HCT116 (cell line): ENCODE results near the gene TEDC2. TPM values are rescaled to one million over a fixed set of nuclear protein-coding genes. Genes with fewer than 3 reads are reported as not detected.

Experiments
- ATAC-seq: fragments of 200-7000 bp; cut with Tn5 transposase; 2 replicates; pipeline ENCODE4 v1.9.1; 2020; ENCODE audit warnings: mild to moderate bottlenecking, moderate library complexity
- BruUV-seq: library from RNA; stranded (reverse); fragments of 400-500 nt; replicated peaks from 2 replicates; lab custom pipeline; 2021; lab: Mats Ljungman, UMichigan
- CTCF ChIA-PET: fragments of 300-600 bp; sonication (Branson Sonifier 250); formaldehyde crosslinking; loops from one replicate; lab custom pipeline; 2021; ENCODE audit warnings: antibody characterized with exemption; lab: Charles Lee
- POLR2A ChIA-PET: fragments of 300-600, 350-600 bp; sonication (Branson Sonifier 250); formaldehyde crosslinking; loops from one replicate; lab custom pipeline; 2021; ENCODE audit warnings: antibody characterized with exemption; lab: Charles Lee
- RAD21 ChIA-PET, 2 experiments: fragments of 300-600 bp; sonication (Branson Sonifier 250); formaldehyde crosslinking; loops; one replicate each; lab custom pipeline; 2023; ENCODE audit warnings: low total read pairs in 2 of 2; ENCODE audit not compliant: uncharacterized antibody in 2 of 2, unreplicated experiment in 2 of 2, low non-redundant PET in 1 of 2; lab: Charles Lee
- DNase-seq: peaks from one replicate; pipeline ENCODE4 v3.0.0-alpha.2; 2010; ENCODE audit warnings: low read depth, low spot score
- H2AFZ ChIP-seq: fragments of 200-600 bp; shearing (Covaris generic), sonication (generic); 2 replicates; pipeline ENCODE4 v1.6.1; 2017; ENCODE audit warnings: low read depth, mixed run types, mixed read lengths, antibody characterized with exemption, low read length; ENCODE audit not compliant: poor library complexity, severe bottlenecking
- H3K27ac ChIP-seq: 2 replicates; pipeline ENCODE4 v1.5.1; 2012; ENCODE audit warnings: low read depth, low read length
- H3K27me3 ChIP-seq: fragments of 200-600 bp; sonication (generic); 2 replicates; pipeline ENCODE4 v1.6.1; 2016; ENCODE audit warnings: mixed run types, low read length, mixed read lengths; ENCODE audit not compliant: insufficient read depth
- H3K36me3 ChIP-seq, 2 experiments: fragments of 200-500 bp in 1 of 2; fragments of 200-600 bp in 1 of 2; sonication (Bioruptor generic) in 1 of 2; sonication (generic) in 1 of 2; 2 replicates each; pipeline versions ENCODE4 v1.5.1 to v1.6.1; 2014 to 2016; ENCODE audit warnings: low read length in 2 of 2, inconsistent platforms in 1 of 2, mixed read lengths in 1 of 2, mixed run types in 1 of 2; ENCODE audit not compliant: insufficient read depth in 2 of 2, control insufficient read depth in 1 of 2
- H3K4me1 ChIP-seq, 2 experiments: fragments of 200-600 bp in 1 of 2; sonication (generic) in 1 of 2; 2 replicates each; pipeline versions ENCODE4 v1.5.1 to v1.6.1; 2012 to 2017; ENCODE audit warnings: low read length in 2 of 2, inconsistent platforms in 1 of 2, mild to moderate bottlenecking in 1 of 2, mixed read lengths in 1 of 2, mixed run types in 1 of 2, moderate library complexity in 1 of 2; ENCODE audit not compliant: insufficient read depth in 2 of 2, control insufficient read depth in 1 of 2
- H3K4me2 ChIP-seq: fragments of 200-600 bp; sonication (generic); 2 replicates; pipeline ENCODE4 v1.6.1; 2017; ENCODE audit warnings: mixed run types, low read length, mixed read lengths
- H3K4me3 ChIP-seq, 2 experiments: fragments of 200-600 bp in 1 of 2; sonication (generic) in 1 of 2; replicated peaks in 1 of 2; 2 replicates each; pipeline ENCODE4 v1.5.1; 2011 to 2016; ENCODE audit warnings: low read length in 2 of 2, control low read depth in 1 of 2, low read depth in 1 of 2, mild to moderate bottlenecking in 1 of 2, mixed read lengths in 1 of 2, mixed run types in 1 of 2
- H3K79me2 ChIP-seq: fragments of 200-600 bp; sonication (generic); 2 replicates; pipeline ENCODE4 v1.6.1; 2017; ENCODE audit warnings: mild to moderate bottlenecking, mixed run types, low read length, moderate library complexity, mixed read lengths; ENCODE audit not compliant: insufficient read depth
- H3K9ac ChIP-seq: fragments of 200-600 bp; sonication (generic); 2 replicates; pipeline ENCODE4 v1.6.1; 2016; ENCODE audit warnings: low read length, mixed read lengths
- H3K9me2 ChIP-seq: fragments of 200-600 bp; sonication (generic), shearing (Covaris generic); 2 replicates; pipeline ENCODE4 v1.6.1; 2017; ENCODE audit warnings: mixed run types, mild to moderate bottlenecking, moderate library complexity; ENCODE audit not compliant: insufficient read depth
- H3K9me3 ChIP-seq, 2 experiments: fragments of 200-500 bp in 1 of 2; fragments of 200-600 bp in 1 of 2; sonication (Bioruptor generic) in 1 of 2; sonication (generic) in 1 of 2; 2 replicates each; pipeline ENCODE4 v1.6.1; 2014 to 2017; ENCODE audit warnings: low read length in 2 of 2, mixed read lengths in 2 of 2, inconsistent platforms in 1 of 2, low read depth in 1 of 2, mild to moderate bottlenecking in 1 of 2, mixed run types in 1 of 2, moderate library complexity in 1 of 2; ENCODE audit not compliant: control insufficient read depth in 1 of 2, insufficient read depth in 1 of 2
- H4K20me1 ChIP-seq: fragments of 200-600 bp; sonication (generic), shearing (Covaris generic); 2 replicates; pipeline ENCODE4 v1.6.1; 2017; ENCODE audit warnings: mixed run types, mild to moderate bottlenecking, moderate library complexity; ENCODE audit not compliant: insufficient read depth
- ATF3 ChIP-seq: IDR thresholded peaks from 2 replicates; pipeline ENCODE4 v1.6.1; 2012
- CBX3 ChIP-seq: IDR thresholded peaks from 2 replicates; pipeline ENCODE4 v1.6.1; 2012; ENCODE audit warnings: low read depth
- CEBPB ChIP-seq: IDR thresholded peaks from 2 replicates; pipeline ENCODE4 v1.6.1; 2012; ENCODE audit warnings: low read depth
- ELF1 ChIP-seq: IDR thresholded peaks from 2 replicates; pipeline ENCODE4 v1.6.1; 2012; ENCODE audit warnings: low read depth, borderline replicate concordance
- EZH2 ChIP-seq: fragments of 200-600 bp; sonication (generic); IDR thresholded peaks from 2 replicates; pipeline ENCODE4 v1.6.1; 2017; ENCODE audit warnings: antibody characterized with exemption, mixed run types
- FOSL1 ChIP-seq: IDR thresholded peaks from 2 replicates; pipeline ENCODE4 v1.6.1; 2012; ENCODE audit warnings: low read depth
- JUND ChIP-seq: IDR thresholded peaks from 2 replicates; pipeline ENCODE4 v1.6.1; 2012
- MAX ChIP-seq: IDR thresholded peaks from 2 replicates; pipeline ENCODE4 v1.6.1; 2012
- POLR2A ChIP-seq: IDR thresholded peaks from 2 replicates; pipeline ENCODE4 v1.7.0; 2011; ENCODE audit warnings: borderline replicate concordance; ENCODE audit not compliant: insufficient read depth, insufficient read length; ENCODE audit errors: extremely low read depth
- RAD21 ChIP-seq: IDR thresholded peaks from 2 replicates; pipeline ENCODE4 v1.6.1; 2012; ENCODE audit warnings: low read depth, mild to moderate bottlenecking
- SIN3A ChIP-seq: IDR thresholded peaks from 2 replicates; pipeline ENCODE4 v1.6.1; 2012; ENCODE audit warnings: low read depth
- SP1 ChIP-seq: IDR thresholded peaks from 2 replicates; pipeline ENCODE4 v1.6.1; 2012; ENCODE audit warnings: low read depth
- SRF ChIP-seq: IDR thresholded peaks from 2 replicates; pipeline ENCODE4 v1.6.1; 2012; ENCODE audit warnings: low read depth
- ZBTB33 ChIP-seq: IDR thresholded peaks from 2 replicates; pipeline ENCODE4 v1.6.1; 2011; ENCODE audit warnings: mild to moderate bottlenecking, low read length, moderate library complexity; ENCODE audit not compliant: insufficient replicate concordance; ENCODE audit errors: extremely low read depth
- ZFX ChIP-seq: fragments of 450-650 bp; IDR thresholded peaks from 2 replicates; pipeline ENCODE4 v1.6.1; 2017
- intact Hi-C: fragments of 100-400 bp; cut with micrococcal nuclease; formaldehyde crosslinking; loops from 2 replicates; pipeline ENCODE4 v1.10.0; 2022
- total RNA-seq: library from RNA; stranded (reverse); gene quantifications from one replicate; pipeline ENCODE4 v1.2.1, GENCODE V29; 2021; ENCODE audit not compliant: unreplicated experiment

TEDC2 gene
- total RNA-seq, 1 experiment from 2014 or later, result 26.5 TPM

- H3K9me3 ChIP-seq, result no peaks in the 10 kb centered on the region
- no peak overlapping the region for H3K4me2 ChIP-seq
- peaks cover under 1 to 2% of the 10 kb centered on the region in 2 experiments; a peak in 1 of 4 replicates for H3K4me1 ChIP-seq
- no peak overlapping the region for H2AFZ ChIP-seq
- no peaks in the 10 kb centered on the region for H4K20me1 ChIP-seq
- no peak overlapping the region for H3K9ac ChIP-seq
- BruUV-seq, result TSS peak; percentile 54
- H3K36me3 ChIP-seq, result no peaks in the 10 kb centered on the region
- H3K4me3 ChIP-seq, result no peak overlapping the region
- TF ChIP-seq SRF (no peak), FOSL1 (no peak), RAD21 (no peak), CEBPB (no peak), MAX (no peak), SP1 (no peak), ELF1 (no peak), CBX3 (no peak), EZH2 (no peak), ATF3 (no peak), ZFX (no peak), SIN3A (no peak), JUND (no peak), POLR2A (no peak), ZBTB33 (no peak)
- ChIA-PET RAD21 (no interaction called here), CTCF (no interaction called here), POLR2A (no interaction called here)
- H3K27me3 ChIP-seq, result no peaks in the 10 kb centered on the region
- DNase-seq, result no peak
- intact Hi-C loops, result no loop called here
- H3K9me2 ChIP-seq, result no peaks in the 10 kb centered on the region
- H3K79me2 ChIP-seq, result peaks cover 7% of the 10 kb centered on the region; the same call in 1 of the 2 replicates
- no peak for ATAC-seq
- no peak overlapping the region for H3K27ac ChIP-seq
These were observed 36.6 kb downstream of the TEDC2 start for GRCh38 chr16:2496223-2497115.
